GM19438 (cell line): ENCODE results near the gene EMD.
A peak's percentile ranks its signal among the peaks of the same experiment; 100 is the strongest.

Experiments
- ATAC-seq: cut with Tn5 transposase; IDR thresholded peaks from one replicate; pipeline ENCODE4 v1.9.1; 2021; ENCODE audit warnings: low read depth; ENCODE audit not compliant: unreplicated experiment

Gene EMD

GRCh38 chrX:154412468-154412867, 33.4 kb downstream of the EMD start:
- no peak for ATAC-seq

GRCh38 chrX:154413142-154413541, 34.0 kb downstream of the EMD start:
- no peak for ATAC-seq

- ATAC-seq = no peak
Measured at GRCh38 chrX:154417157-154417556, 38.1 kb downstream of the EMD start.

GRCh38 chrX:154419189-154419588, 40.1 kb downstream of the EMD start:
- no peak for ATAC-seq

- no peak for ATAC-seq
Measured at GRCh38 chrX:154419688-154420401, 40.8 kb downstream of the EMD start.

- ATAC-seq = no peak
Measured at GRCh38 chrX:154420402-154420756, 41.3 kb downstream of the EMD start.

GRCh38 chrX:154426916-154427770, 48.0 kb downstream of the EMD start:
- ATAC-seq = no peak

GRCh38 chrX:154428176-154429171, 49.4 kb downstream of the EMD start, which contains the start of gene ATP6AP1:
Gene ATP6AP1 (plus strand): TSS chrX:154428677. CDS start chrX:154428693, 16 bp downstream.
- peak; percentile 95 for ATAC-seq

- ATAC-seq = no peak
Measured at GRCh38 chrX:154429711-154430110, 50.6 kb downstream of the EMD start.

GRCh38 chrX:154430479-154430878, 51.4 kb downstream of the EMD start:
- ATAC-seq = no peak

- ATAC-seq = no peak
Measured at GRCh38 chrX:154430916-154431315, 51.8 kb downstream of the EMD start.
